Effector CD4-positive, alpha-beta T cell (primary cell): ENCODE results near the gene LTN1.

Experiments
- DNase-seq: peaks from one replicate; pipeline ENCODE4 v3.0.0-alpha.2; 2020

The LTN1 gene

DNA sequence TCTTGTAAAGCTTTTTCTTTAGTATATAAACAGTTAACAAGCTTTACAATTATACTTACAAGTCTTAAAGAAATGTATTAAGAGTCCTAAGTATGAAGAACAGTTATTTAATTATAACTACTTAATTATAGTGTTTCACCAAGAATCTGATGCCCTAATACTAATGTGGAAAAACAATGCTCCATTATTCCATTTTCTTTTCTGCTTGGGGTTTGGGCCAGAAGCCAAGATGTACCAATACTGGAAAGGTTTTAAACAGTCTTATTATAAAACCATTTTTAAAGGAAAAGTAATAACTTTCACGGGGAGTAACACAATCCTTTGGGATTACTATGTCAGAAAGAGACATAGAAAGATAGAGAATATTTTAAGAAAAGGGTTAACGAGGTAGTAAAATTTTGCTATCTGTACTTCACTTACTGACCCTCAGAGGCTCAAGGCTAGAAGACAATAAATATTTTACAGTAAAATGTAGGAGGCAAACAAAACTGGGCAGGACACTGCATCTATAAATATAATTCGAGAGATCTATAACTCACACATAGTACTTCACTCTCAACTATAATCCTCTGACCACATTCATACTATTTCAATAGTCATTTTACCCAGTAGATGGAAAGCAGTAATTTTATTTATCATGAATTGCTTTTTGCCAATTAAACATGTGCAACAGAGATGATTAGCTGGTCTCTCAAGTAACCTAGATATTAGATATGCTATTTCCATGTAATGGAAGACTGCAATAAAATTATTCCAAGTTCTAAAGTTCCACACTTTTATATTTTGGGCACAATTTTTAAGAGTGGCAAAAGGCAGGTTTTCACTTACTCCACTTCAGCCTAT, 63.9 kb downstream of the LTN1 start:
- DNase-seq: no peak

- no peak for DNase-seq
Measured at GRCh38 chr21:28927130-28927529, 65.5 kb downstream of the LTN1 start.

- no peak for DNase-seq
Measured at GRCh38 chr21:28923439-28923975, 69.2 kb downstream of the LTN1 start.

DNA sequence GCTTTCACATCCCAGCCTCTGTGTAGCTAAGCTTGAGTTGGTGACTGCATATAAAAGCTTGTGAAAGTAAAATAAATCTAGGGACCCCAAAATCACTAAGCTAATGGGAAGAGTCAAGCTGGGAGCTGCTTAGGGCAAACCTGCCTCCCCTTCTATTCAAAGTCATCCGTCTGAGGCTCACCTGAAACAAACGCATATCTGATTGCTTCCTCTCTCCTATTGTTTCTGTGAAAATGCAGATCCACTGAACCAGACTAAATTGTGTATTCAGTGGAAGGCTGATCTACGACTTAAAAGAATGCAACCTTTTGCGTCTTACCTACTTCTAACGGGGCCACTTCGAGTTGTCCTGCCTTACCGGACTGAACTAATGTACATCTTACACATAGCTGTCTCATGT, 70.3 kb downstream of the LTN1 start:
- no peak for DNase-seq

GRCh38 chr21:28916150-28916893, 76.4 kb downstream of the LTN1 start:
- DNase-seq: no peak

- no peak for DNase-seq
Measured at GRCh38 chr21:28913071-28913470, 79.6 kb downstream of the LTN1 start.

GRCh38 chr21:28910280-28910887, 82.3 kb downstream of the LTN1 start:
- no peak for DNase-seq

GRCh38 chr21:28908351-28908750, 84.3 kb downstream of the LTN1 start:
- DNase-seq: no peak

DNA sequence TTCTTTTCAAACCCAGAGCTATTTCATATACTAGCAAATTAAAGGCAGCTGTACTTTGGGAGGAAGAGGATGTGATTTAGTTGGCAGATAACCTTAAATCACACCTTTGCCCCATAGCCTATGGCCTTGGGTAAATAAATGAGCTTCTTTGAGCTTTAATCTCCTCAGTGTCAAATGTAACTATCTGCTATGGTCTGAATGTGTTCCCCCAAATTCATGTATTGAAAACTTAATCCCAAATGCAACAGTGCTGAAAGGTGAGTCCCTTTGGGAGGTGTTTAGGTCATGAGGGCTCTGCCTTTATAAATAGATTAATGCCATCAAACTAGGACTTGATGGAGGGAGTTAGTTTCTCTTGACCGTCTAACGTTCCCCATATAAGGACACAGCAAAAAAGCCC, 85.8 kb downstream of the LTN1 start:
- DNase-seq: no peak

DNA sequence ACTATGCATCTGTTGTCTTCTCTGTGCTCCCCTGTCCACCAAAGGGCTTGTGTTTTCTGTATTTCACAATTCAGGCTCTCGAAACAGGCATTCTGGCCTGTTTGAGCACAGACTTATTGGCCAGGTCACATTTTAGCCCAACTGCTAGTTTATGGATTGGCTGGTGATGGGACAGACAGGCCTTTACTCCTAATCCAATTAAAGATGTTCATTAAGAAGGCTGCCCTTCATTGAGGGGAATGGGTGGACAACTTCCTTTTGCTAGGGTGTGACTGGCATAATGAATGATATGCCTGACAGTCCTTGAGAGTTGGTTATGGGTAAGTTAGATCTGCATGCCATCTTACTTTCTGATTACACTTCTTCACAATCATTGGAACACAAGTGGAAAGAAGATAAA, 86.4 kb downstream of the LTN1 start:
- DNase-seq: no peak

GRCh38 chr21:28904961-28905435, 87.7 kb downstream of the LTN1 start:
- DNase-seq: no peak

DNA sequence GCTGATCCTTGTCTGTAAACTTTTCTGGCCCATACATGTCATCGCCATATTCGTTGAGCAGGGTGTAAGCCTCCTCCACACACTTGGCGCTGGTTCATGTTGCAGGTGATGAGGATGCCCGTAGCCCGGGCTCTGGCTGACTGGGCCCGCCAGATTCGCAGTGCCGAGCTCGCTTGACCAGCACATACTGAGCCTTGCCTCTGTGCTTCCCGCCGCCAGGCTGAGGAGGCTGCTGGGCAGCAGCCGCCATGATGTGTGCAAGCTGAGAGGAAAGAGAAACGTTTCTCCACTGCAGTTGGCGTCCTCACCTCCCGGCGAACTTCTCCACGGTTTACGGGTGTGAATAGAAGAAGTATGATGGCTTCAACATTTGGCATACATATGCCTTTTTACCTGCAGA, 89.2 kb downstream of the LTN1 start:
- DNase-seq: no peak

GRCh38 chr21:28900481-28900880, 92.2 kb downstream of the LTN1 start:
- DNase-seq: no peak

- DNase-seq: no peak
Measured at GRCh38 chr21:28899744-28900143, 92.9 kb downstream of the LTN1 start.

DNA sequence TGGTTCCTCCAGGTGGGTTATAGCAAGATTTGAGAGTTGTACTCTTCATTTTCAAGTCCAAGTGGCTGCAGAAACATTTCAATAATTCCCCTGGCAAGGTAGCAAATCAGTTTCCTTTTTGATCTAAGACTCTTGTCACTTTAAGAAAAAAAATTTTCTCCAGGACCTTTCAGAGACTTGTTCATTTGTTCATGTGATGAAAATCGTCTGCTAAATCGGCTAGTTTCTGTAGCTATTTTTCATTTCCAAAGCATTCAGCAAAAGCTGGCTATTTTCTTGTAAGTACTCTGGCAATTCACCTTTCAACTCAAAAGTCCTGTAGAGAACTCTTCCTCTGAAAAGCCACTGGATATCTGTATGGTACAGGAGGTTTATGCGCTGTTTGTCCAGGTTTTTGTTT, 93.5 kb downstream of the LTN1 start:
- no peak for DNase-seq

DNA sequence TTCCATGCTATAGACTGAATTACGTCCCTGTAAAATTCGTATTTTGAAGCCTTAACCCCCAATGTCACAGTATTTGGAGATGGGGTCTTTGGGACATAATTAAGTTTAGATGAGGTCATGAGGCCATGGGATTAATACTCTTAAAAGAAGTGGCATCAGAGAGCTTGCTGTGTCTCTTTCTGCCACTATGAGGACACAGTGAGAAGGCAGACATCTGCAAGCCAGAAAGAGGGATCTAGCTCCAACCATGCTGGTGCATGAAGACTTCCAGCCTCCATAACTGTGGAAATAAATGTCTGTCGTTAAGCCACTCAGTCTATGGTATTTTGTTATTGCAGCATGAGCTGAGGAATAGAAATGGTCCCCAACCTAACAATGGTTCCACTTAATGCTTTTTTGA, 99.0 kb downstream of the LTN1 start:
- DNase-seq: no peak

GRCh38 chr21:28892199-28893111, 100.2 kb downstream of the LTN1 start:
- no peak for DNase-seq

GRCh38 chr21:28885853-28886177, 106.9 kb downstream of the LTN1 start:
- no peak for DNase-seq

GRCh38 chr21:28884976-28885852, 107.5 kb downstream of the LTN1 start:
- DNase-seq: peak; percentile 81

GRCh38 chr21:28884481-28884880, 108.2 kb downstream of the LTN1 start:
- DNase-seq: no peak

- no peak for DNase-seq
Measured at GRCh38 chr21:28883931-28884330, 108.7 kb downstream of the LTN1 start.
